ENCODE results near the gene IL10. TPM values are rescaled to one million over a fixed set of nuclear protein-coding genes. Genes with fewer than 3 reads are reported as not detected.
A peak's percentile ranks its signal among the peaks of the same experiment; 100 is the strongest.
"Not testable (repeated sequence)": the region's sequence is repeated elsewhere in the genome, so short reads cannot be mapped to it uniquely, and the experiment has no call there.

Gene IL10
- total RNA-seq, 8 experiments from 2014 or later, result 0.27 to 0.66 (median 0.46) TPM; not detected in 5

GRCh38 chr1:206771338-206771692 lies 979 bp downstream of the IL10 start:
- WGBS, 10 experiments, result 58 to 100% (median 86%) methylated on average over 1 to 4 of the region's 4 CpGs
- ATAC-seq (replicated peaks in 6 of 8), result no peak
- in situ Hi-C loops (cut with MboI; ENCODE audit: low pct_unique_long_range_greater_than_20kb in 2 of 9, low sequenced_read_pairs in 9 of 9, unreplicated experiment in 9 of 9), result no loop called here
- peaks cover 14 to 23% of the 10 kb centered on the region in 2 donors for H3K4me1 ChIP-seq (replicated peaks in 1 of 2)
- no peak overlapping the region for H3K4me3 ChIP-seq
- no peak overlapping the region for H3K27ac ChIP-seq

GRCh38 chr1:206770531-206771337 lies 1.6 kb downstream of the IL10 start, which contains the start of gene IL19:
Gene IL19 (plus strand): TSS chr1:206770773. CDS start chr1:206836663, 65,890 bp downstream.
- no peak within 1 kb of the TSS for H3K4me3 ChIP-seq
- in situ Hi-C loops (cut with MboI; ENCODE audit: low pct_unique_long_range_greater_than_20kb in 2 of 9, low sequenced_read_pairs in 9 of 9, unreplicated experiment in 9 of 9), result no loop called here
- WGBS, 10 experiments, result 0 to 100% (median 71%) methylated on average over 1 to 8 of the region's 9 CpGs; no CpG with 5 or more reads in 1 of the 10 experiments
- peak; percentile 16 to 96 (median 71) for ATAC-seq (replicated peaks in 6 of 8)
- H3K4me1 ChIP-seq (replicated peaks in 1 of 2), result peaks cover 17 to 23% of the 10 kb centered on the region in 2 donors
- no peak within 1 kb of the TSS for H3K27ac ChIP-seq

DNA sequence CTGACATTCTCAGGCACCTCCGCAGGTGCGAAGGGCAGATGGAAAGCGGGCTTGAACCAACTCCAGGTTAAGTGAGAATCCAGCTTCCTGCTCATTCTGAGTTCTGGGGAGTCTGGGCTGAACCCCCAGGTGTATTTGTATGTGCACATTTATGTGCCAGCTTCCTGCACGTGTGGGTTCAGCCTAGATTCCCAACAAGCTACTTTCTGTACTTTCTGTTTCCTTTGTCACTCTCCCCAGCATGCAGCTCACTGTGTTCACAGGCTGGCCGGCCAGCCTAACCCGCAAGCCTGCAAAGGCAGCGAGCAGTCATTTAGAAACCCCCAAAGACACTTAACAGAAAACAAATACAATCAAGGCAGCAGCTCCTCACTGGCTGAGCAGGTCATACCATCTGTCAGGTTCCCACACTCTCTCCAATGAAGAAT lies 3.0 kb downstream of the IL10 start:
- Histone ChIP-seq H3K4me3 (no peak overlapping the region), H3K27ac (no peak overlapping the region), H3K4me1 (replicated peaks in 1 of 2) (peaks cover 17 to 23% of the 10 kb centered on the region in 2 donors)
- no peak for ATAC-seq (replicated peaks in 6 of 8)
- in situ Hi-C loops (cut with MboI; ENCODE audit: low pct_unique_long_range_greater_than_20kb in 2 of 9, low sequenced_read_pairs in 9 of 9, unreplicated experiment in 9 of 9), result no loop called here
- WGBS, 10 experiments, result 75 to 95% (median 82%) methylated on average over 1 to 7 of the region's 7 CpGs; no CpG with 5 or more reads in 4 of the 10 experiments

- H3K4me3 ChIP-seq, result no peak overlapping the region
- H3K4me1 ChIP-seq (replicated peaks in 1 of 2), result peaks cover 17 to 23% of the 10 kb centered on the region in 2 donors
- in situ Hi-C loops (cut with MboI; ENCODE audit: low pct_unique_long_range_greater_than_20kb in 2 of 9, low sequenced_read_pairs in 9 of 9, unreplicated experiment in 9 of 9), result no loop called here
- WGBS, 10 experiments, result 40 to 100% (median 77%) methylated on average over 1 to 11 of the region's 14 CpGs
- peak in 1 of 8 experiments; percentile 18 for ATAC-seq (replicated peaks in 6 of 8)
- H3K27ac ChIP-seq, result no peak overlapping the region
Measured at GRCh38 chr1:206768472-206769303, 3.6 kb downstream of the IL10 start.

DNA sequence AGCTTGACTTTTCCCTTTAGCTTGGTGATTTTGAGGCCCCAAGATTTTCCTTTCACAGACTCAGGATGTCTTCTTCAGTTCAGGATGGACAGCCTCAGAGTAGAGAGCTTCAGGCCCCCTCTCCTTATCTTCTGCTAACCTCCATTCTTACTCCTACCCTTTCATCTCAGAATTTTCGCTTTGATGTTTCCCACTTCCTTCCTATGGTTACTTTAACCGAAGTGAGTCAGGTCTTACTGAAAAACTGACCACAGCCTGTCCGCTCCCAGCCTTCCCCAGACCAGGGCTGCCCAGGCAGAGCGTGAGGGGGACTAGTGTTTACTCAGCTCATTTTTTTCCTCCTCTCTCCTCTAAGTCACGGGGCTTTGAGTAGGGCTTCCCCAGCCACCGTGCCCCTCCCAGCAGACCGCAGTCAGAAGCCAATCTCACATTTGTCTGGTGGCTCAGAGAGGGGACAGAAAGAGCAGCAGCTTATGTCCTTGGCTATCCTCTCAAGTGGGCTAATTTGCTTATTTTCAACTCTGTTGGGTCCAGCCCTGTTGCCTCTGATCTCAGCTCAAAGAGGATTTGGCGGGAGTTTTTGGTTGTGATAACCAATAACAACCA lies 5.9 kb downstream of the IL10 start:
- ATAC-seq (replicated peaks in 6 of 8), result peak in 6 of 8 experiments; percentile 22 to 97 (median 93)

GRCh38 chr1:206765771-206766170 lies 6.5 kb downstream of the IL10 start:
- ATAC-seq (replicated peaks in 6 of 8); in situ Hi-C loops (cut with MboI; ENCODE audit: low pct_unique_long_range_greater_than_20kb in 2 of 9, low sequenced_read_pairs in 9 of 9, unreplicated experiment in 9 of 9); H3K27ac ChIP-seq; H3K4me3 ChIP-seq: not testable (repeated sequence)
- WGBS, 10 experiments, result 67 to 100% (median 88%) methylated on average over 1 of the region's 1 CpG; no CpG with 5 or more reads in 3 of the 10 experiments
- peaks cover 19 to 31% of the 10 kb centered on the region in 2 donors for H3K4me1 ChIP-seq (replicated peaks in 1 of 2)

More for the DNA sequence above, 5.9 kb downstream of the IL10 start:
- in situ Hi-C loops (cut with MboI; ENCODE audit: low pct_unique_long_range_greater_than_20kb in 2 of 9, low sequenced_read_pairs in 9 of 9, unreplicated experiment in 9 of 9), result no loop called here
- Histone ChIP-seq H3K27ac (no peak overlapping the region), H3K4me3 (no peak overlapping the region), H3K4me1 (replicated peaks in 1 of 2) (peaks cover 17 to 25% of the 10 kb centered on the region in 2 donors)
- 40 to 100% (median 69%) methylated on average over 1 to 8 of the region's 8 CpGs; no CpG with 5 or more reads in 1 of the 10 experiments for WGBS, 10 experiments

DNA sequence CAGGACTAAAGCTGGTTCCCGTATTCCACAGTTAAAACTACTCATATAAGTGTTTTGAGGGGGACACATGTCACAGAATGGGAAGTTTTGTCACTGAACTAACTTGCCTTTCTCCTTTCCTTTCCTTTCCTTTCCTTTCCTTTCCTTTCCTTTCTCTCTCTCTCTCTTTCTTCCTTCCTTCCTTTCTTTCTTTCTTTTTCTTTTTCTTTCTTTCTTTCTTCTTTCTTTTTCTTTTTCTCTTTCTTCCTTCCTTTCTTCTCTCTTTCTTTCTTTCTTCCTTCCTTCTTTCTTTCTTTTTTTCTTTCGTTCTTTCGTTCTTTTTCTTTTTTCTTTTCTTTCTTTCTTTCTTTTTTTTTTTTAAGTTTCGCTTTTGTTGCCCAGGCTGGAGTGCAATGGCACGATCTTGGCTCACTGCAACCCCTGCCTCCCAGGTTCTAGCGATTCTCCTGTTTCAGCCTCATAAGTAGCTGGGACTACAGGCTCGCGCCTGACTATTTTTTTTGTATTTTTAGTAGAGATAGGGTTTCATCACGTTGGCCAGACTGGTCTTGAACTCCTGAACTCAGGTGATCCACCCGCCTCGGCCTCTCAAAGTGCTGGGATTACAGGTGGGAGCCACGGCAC lies 9.4 kb downstream of the IL10 start:
- in situ Hi-C loops (cut with MboI; ENCODE audit: low pct_unique_long_range_greater_than_20kb in 2 of 9, low sequenced_read_pairs in 9 of 9, unreplicated experiment in 9 of 9); ATAC-seq (replicated peaks in 6 of 8); H3K27ac ChIP-seq; H3K4me3 ChIP-seq: not testable (repeated sequence)
- peaks cover 8 to 16% of the 10 kb centered on the region in 2 donors for H3K4me1 ChIP-seq (replicated peaks in 1 of 2)
- WGBS, 10 experiments, result 50 to 91% (median 77%) methylated on average over 1 to 12 of the region's 12 CpGs

DNA sequence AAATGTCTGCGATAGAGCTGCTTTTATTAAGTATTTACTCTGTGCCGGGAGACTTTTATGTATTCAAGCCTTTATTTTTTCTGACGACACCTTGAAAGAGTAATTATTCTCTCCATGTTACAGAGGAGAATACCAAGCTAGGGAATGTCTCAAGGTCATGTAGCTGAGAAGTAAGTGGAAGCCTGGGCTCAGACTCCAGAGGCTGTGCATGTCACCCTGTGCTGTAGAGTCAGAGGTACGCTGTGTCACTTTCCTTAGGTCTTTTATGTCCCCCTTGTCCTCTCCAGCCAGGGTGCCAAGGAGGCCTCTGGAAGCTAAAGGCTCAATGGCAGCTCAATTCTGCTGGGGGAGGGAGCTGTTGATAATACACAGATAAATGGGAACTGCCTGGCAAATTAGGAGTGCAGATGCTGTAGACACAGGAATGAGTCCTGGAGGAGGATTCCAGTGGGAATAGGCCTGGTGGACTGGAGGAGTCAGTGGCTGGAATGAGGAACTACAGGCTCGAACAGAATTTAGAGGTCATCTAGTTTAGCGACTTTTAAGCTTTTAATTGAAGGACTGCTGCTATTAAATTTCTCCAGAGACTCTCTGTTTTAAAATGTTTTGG lies 11.0 kb downstream of the IL10 start:
- H3K4me3 ChIP-seq, result no peak overlapping the region
- in situ Hi-C loops (cut with MboI; ENCODE audit: low pct_unique_long_range_greater_than_20kb in 2 of 9, low sequenced_read_pairs in 9 of 9, unreplicated experiment in 9 of 9), result no loop called here
- 20 to 90% (median 71%) methylated on average over 1 to 6 of the region's 6 CpGs; no CpG with 5 or more reads in 1 of the 10 experiments for WGBS, 10 experiments
- ATAC-seq (replicated peaks in 6 of 8), result peak in 5 of 8 experiments; percentile 15 to 50 (median 26)
- peaks cover 4 to 16% of the 10 kb centered on the region in 2 donors for H3K4me1 ChIP-seq (replicated peaks in 1 of 2)
- peak overlapping the region in 1 of 2 donors; percentile 14 for H3K27ac ChIP-seq

GRCh38 chr1:206760590-206760989 lies 11.7 kb downstream of the IL10 start:
- peak overlapping the region in 1 of 2 donors; percentile 25 for H3K27ac ChIP-seq
- H3K4me1 ChIP-seq (replicated peaks in 1 of 2), result peaks cover 2 to 16% of the 10 kb centered on the region in 2 donors
- no peak overlapping the region for H3K4me3 ChIP-seq
- WGBS, 10 experiments, result 40 to 88% (median 70%) methylated on average over 1 of the region's 1 CpG; no CpG with 5 or more reads in 4 of the 10 experiments
- peak in 4 of 8 experiments; percentile 58 to 95 (median 88) for ATAC-seq (replicated peaks in 6 of 8)
- in situ Hi-C loops (cut with MboI; ENCODE audit: low pct_unique_long_range_greater_than_20kb in 2 of 9, low sequenced_read_pairs in 9 of 9, unreplicated experiment in 9 of 9), result no loop called here

DNA sequence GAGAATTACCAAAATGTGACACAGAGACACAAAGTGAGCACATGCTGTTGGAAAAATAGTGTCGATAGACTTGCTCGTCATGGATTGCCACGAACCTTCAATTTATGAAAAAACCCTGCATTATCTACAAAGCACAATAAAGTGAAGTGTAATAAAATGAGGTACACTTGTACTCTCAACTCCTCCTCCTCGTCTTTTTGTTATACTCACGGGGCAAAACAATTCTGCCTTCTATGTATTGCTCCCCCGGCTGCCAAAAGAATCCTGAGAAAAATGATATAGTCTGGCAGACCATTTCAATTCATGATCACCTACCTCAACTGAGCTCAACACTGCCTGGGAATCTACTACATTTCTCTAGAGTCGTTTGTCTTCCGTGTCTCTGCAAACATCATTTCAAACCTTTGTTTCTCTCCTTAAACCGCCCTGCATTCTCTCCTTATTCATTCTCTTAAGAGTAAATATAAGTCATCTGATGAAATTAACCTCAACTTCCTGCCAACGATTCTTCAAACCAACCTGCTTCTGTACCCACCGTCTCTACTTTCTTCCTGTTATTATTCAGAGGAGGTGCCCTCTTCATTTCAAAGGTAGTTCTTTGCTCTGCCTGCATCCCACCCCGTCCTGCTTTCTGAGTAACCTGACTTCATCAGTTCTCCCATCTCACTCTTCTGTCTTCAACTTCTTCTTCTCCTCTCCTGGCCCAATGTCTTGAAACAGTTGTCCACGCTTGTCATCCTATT lies 14.6 kb downstream of the IL10 start:
- Histone ChIP-seq H3K4me3 (no peak overlapping the region), H3K27ac (no peak overlapping the region), H3K4me1 (replicated peaks in 1 of 2) (peaks cover 2 to 16% of the 10 kb centered on the region in 2 donors)
- in situ Hi-C loops (cut with MboI; ENCODE audit: low pct_unique_long_range_greater_than_20kb in 2 of 9, low sequenced_read_pairs in 9 of 9, unreplicated experiment in 9 of 9), result no loop called here
- 66 to 91% (median 82%) methylated on average over 8 to 13 of the region's 13 CpGs for WGBS, 10 experiments
- ATAC-seq (replicated peaks in 6 of 8), result no peak

- in situ Hi-C loops (cut with MboI; ENCODE audit: low pct_unique_long_range_greater_than_20kb in 2 of 9, low sequenced_read_pairs in 9 of 9, unreplicated experiment in 9 of 9), result no loop called here
- H3K4me1 ChIP-seq (replicated peaks in 1 of 2), result no peaks in the 10 kb centered on the region
- WGBS, 10 experiments, result 0 to 88% (median 80%) methylated on average over 1 of the region's 1 CpG
- no peak for ATAC-seq (replicated peaks in 6 of 8)
- H3K4me3 ChIP-seq, result no peak overlapping the region
- no peak overlapping the region for H3K27ac ChIP-seq
Measured at GRCh38 chr1:206754011-206754410, 18.3 kb downstream of the IL10 start.
